ENCODE measurements around the gene ALK.

ALK gene

GRCh38 chr2:29520001-29520400 lies 401.4 kb downstream of the ALK start:
- TF ChIP-seq CTCF (IDR thresholded peaks at IDR 0.05; ENCODE audit: low read depth, low read length): no peak
- no peaks in the 10 kb centered on the region for H3K27me3 ChIP-seq (ENCODE audit: insufficient read depth, low read depth, severe bottlenecking)
- H3K9me3 ChIP-seq (ENCODE audit: severe bottlenecking): peaks cover under 1% of the 10 kb centered on the region
- DNase-seq: no peak
- H3K36me3 ChIP-seq: no peaks in the 10 kb centered on the region
- H3K27ac ChIP-seq: no peak overlapping the region
- H3K4me3 ChIP-seq (ENCODE audit: low read depth, low read length): no peak overlapping the region

- DNase-seq: no peak
- Histone ChIP-seq H3K27ac (no peak overlapping the region), H3K9me3 (ENCODE audit: severe bottlenecking) (peaks cover 2% of the 10 kb centered on the region), H3K27me3 (ENCODE audit: insufficient read depth, low read depth, severe bottlenecking) (no peaks in the 10 kb centered on the region), H3K4me3 (ENCODE audit: low read depth, low read length) (no peak overlapping the region), H3K36me3 (no peaks in the 10 kb centered on the region)
- no peak for TF ChIP-seq CTCF (IDR thresholded peaks at IDR 0.05; ENCODE audit: low read depth, low read length)
Observed at GRCh38 chr2:29519338-29519925, 402.0 kb downstream of the ALK start.

GRCh38 chr2:29518646-29519337 lies 402.6 kb downstream of the ALK start:
- H3K27me3 ChIP-seq (ENCODE audit: insufficient read depth, low read depth, severe bottlenecking): no peaks in the 10 kb centered on the region
- TF ChIP-seq CTCF (IDR thresholded peaks at IDR 0.05; ENCODE audit: low read depth, low read length): no peak

GRCh38 chr2:29518010-29518409 lies 403.4 kb downstream of the ALK start:
- no peak for TF ChIP-seq CTCF (IDR thresholded peaks at IDR 0.05; ENCODE audit: low read depth, low read length)
- H3K27me3 ChIP-seq (ENCODE audit: insufficient read depth, low read depth, severe bottlenecking): no peaks in the 10 kb centered on the region
- DNase-seq: no peak
- H3K36me3 ChIP-seq: no peaks in the 10 kb centered on the region
- H3K27ac ChIP-seq: no peak overlapping the region
- H3K4me3 ChIP-seq (ENCODE audit: low read depth, low read length): no peak overlapping the region
- H3K9me3 ChIP-seq (ENCODE audit: severe bottlenecking): peaks cover 2% of the 10 kb centered on the region

More at GRCh38 chr2:29518646-29519337, 402.6 kb downstream of the ALK start:
- Histone ChIP-seq H3K36me3 (no peaks in the 10 kb centered on the region), H3K27ac (no peak overlapping the region), H3K9me3 (ENCODE audit: severe bottlenecking) (peaks cover 2% of the 10 kb centered on the region), H3K4me3 (ENCODE audit: low read depth, low read length) (no peak overlapping the region)
- DNase-seq: no peak

DNA sequence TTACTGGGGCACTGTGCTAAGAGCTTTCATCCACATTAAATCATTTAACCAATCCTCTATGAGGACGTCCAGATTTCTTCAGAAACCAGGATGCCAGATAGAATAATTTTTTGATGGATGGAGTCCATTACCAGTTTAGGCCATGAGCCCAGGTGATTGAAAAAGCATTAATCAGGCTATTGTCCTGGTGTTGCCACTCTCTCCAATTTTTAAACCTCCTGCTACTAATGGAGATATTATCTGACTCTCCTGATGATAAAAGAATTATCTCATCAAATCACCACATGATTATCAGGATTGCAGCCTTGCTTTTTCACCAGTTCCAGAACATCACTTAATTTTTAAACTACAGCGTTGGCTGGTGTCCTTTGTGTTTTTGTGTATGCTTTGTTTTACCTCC lies 404.0 kb downstream of the ALK start:
- H3K36me3 ChIP-seq: no peaks in the 10 kb centered on the region
- TF ChIP-seq CTCF (IDR thresholded peaks at IDR 0.05; ENCODE audit: low read depth, low read length): no peak

More for the DNA sequence above, 404.0 kb downstream of the ALK start:
- no peak overlapping the region for H3K4me3 ChIP-seq (ENCODE audit: low read depth, low read length)
- peaks cover 2% of the 10 kb centered on the region for H3K9me3 ChIP-seq (ENCODE audit: severe bottlenecking)
- no peak for DNase-seq
- H3K27me3 ChIP-seq (ENCODE audit: insufficient read depth, low read depth, severe bottlenecking): no peaks in the 10 kb centered on the region
- H3K27ac ChIP-seq: no peak overlapping the region

Measured in WERI-Rb-1 (cell line).